Activated T-cell treated with anti-CD3 and anti-CD28 coated beads, Interleukin-2, amount 50 U/mL, for 72 hours (primary cell): Measurements from ENCODE around the gene OR2AT4. TPM values are rescaled to one million over a fixed set of nuclear protein-coding genes. Genes with fewer than 3 reads are reported as not detected.
"Not testable (repeated sequence)": the region's sequence is repeated elsewhere in the genome, so short reads cannot be mapped to it uniquely, and the experiment has no call there.

Source experiments
- ATAC-seq, 2 donors: fragments of 150-1000 bp; cut with Tn5 transposase; replicated peaks in 1 of 2; 2 replicates each; pipeline ENCODE4 v1.10.0; 2021; ENCODE audit warnings: moderate library complexity in 2 of 2, mild to moderate bottlenecking in 1 of 2
- DNase-seq, 2 donors: peaks; one replicate each; pipeline ENCODE4 v3.0.0; 2021 to 2022; ENCODE audit warnings: mixed read lengths in 1 of 2
- H3K27ac Mint-ChIP-seq: one replicate; pipeline ENCODE4 v1.8.0; 2022; ENCODE audit warnings: mild to moderate bottlenecking, moderate library complexity, mixed read lengths
- H3K27me3 Mint-ChIP-seq: one replicate; pipeline ENCODE4 v1.8.0; 2022; ENCODE audit warnings: low read depth, mixed read lengths
- H3K36me3 Mint-ChIP-seq, 2 donors: one replicate each; pipeline ENCODE4 v1.8.0; 2022; ENCODE audit warnings: mixed read lengths in 2 of 2, mild to moderate bottlenecking in 1 of 2; ENCODE audit not compliant: insufficient read depth in 2 of 2
- H3K4me1 Mint-ChIP-seq: one replicate; pipeline ENCODE4 v1.8.0; 2022; ENCODE audit warnings: low read depth, mixed read lengths
- H3K4me3 Mint-ChIP-seq, 2 donors: one replicate each; pipeline ENCODE4 v1.8.0; 2022; ENCODE audit warnings: mild to moderate bottlenecking in 2 of 2, mixed read lengths in 2 of 2, moderate library complexity in 2 of 2
- H3K9me3 Mint-ChIP-seq, 2 donors: one replicate each; pipeline ENCODE4 v1.8.0; 2022; ENCODE audit warnings: mixed read lengths in 2 of 2
- total RNA-seq, 2 donors: library from RNA; stranded (reverse); gene quantifications; one replicate each; pipeline ENCODE4 v1.2.3, GENCODE V29; 2022

The OR2AT4 gene
- total RNA-seq, 2 donors from 2014 or later: not detected

GRCh38 chr11:75098181-75098580 lies 1.5 kb upstream of the OR2AT4 start:
- not testable (repeated sequence) for H3K36me3 Mint-ChIP-seq, H3K27ac Mint-ChIP-seq, H3K9me3 Mint-ChIP-seq, H3K4me3 Mint-ChIP-seq, DNase-seq, ATAC-seq
- Mint-ChIP-seq H3K27me3 (peaks cover 57% of the 10 kb centered on the region), H3K4me1 (peaks cover 14% of the 10 kb centered on the region)

GRCh38 chr11:75097173-75097557 lies 489 bp upstream of the OR2AT4 start:
- no peak overlapping the region for H3K4me3 Mint-ChIP-seq
- no peaks in the 10 kb centered on the region for H3K9me3 Mint-ChIP-seq
- DNase-seq (no peak), ATAC-seq (no peak)
- H3K36me3 Mint-ChIP-seq: no peaks in the 10 kb centered on the region
- peaks cover 13% of the 10 kb centered on the region for H3K4me1 Mint-ChIP-seq
- H3K27ac Mint-ChIP-seq: no peak overlapping the region
- peaks cover 54% of the 10 kb centered on the region for H3K27me3 Mint-ChIP-seq

- not testable (repeated sequence) for H3K36me3 Mint-ChIP-seq, DNase-seq, H3K27ac Mint-ChIP-seq, H3K4me3 Mint-ChIP-seq, ATAC-seq, H3K4me1 Mint-ChIP-seq, H3K9me3 Mint-ChIP-seq
- peaks cover 46% of the 10 kb centered on the region for H3K27me3 Mint-ChIP-seq
Observed at GRCh38 chr11:75094382-75094781, 2.3 kb downstream of the OR2AT4 start.

GRCh38 chr11:75090671-75091177 lies 6.0 kb downstream of the OR2AT4 start:
- peaks cover 0 to 4% of the 10 kb centered on the region in 2 donors for H3K9me3 Mint-ChIP-seq
- no peak overlapping the region for H3K4me3 Mint-ChIP-seq
- no peak for ATAC-seq
- peaks cover 47% of the 10 kb centered on the region for H3K27me3 Mint-ChIP-seq
- DNase-seq: no peak
- H3K36me3 Mint-ChIP-seq: no peaks in the 10 kb centered on the region
- no peak overlapping the region for H3K27ac Mint-ChIP-seq
- H3K4me1 Mint-ChIP-seq: no peaks in the 10 kb centered on the region

GRCh38 chr11:75087319-75088305 lies 9.1 kb downstream of the OR2AT4 start:
- peaks cover 48% of the 10 kb centered on the region for H3K27me3 Mint-ChIP-seq
- H3K27ac Mint-ChIP-seq: no peak overlapping the region
- ATAC-seq (no peak), DNase-seq (no peak)
- no peak overlapping the region for H3K4me3 Mint-ChIP-seq
- peaks cover 0 to 4% of the 10 kb centered on the region in 2 donors for H3K9me3 Mint-ChIP-seq
- no peaks in the 10 kb centered on the region for H3K4me1 Mint-ChIP-seq
- H3K36me3 Mint-ChIP-seq: no peaks in the 10 kb centered on the region

DNA sequence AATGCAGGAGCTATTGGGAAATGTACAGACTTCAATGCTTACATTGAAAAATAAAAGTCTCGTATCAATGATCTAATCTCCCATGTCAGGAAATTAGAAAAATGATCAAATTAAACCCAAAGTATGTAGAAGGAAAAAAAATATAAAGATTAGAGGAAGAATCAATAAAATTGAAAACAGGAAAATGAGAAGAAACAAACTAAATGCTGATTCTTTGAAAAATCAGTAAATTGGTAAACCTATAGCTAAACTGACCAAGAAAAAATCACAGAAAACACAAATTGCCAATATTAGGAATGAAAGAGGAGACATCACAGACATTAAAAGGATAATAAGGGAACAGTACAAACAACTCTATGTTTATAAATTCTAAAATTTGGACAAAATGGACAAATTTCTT lies 11.8 kb downstream of the OR2AT4 start:
- Mint-ChIP-seq H3K4me3 (no peak overlapping the region), H3K27me3 (peaks cover 51% of the 10 kb centered on the region), H3K27ac (no peak overlapping the region), H3K36me3 (no peaks in the 10 kb centered on the region), H3K9me3 (peaks cover 0 to 2% of the 10 kb centered on the region in 2 donors), H3K4me1 (no peaks in the 10 kb centered on the region)
- no peak for DNase-seq
- ATAC-seq: no peak

DNA sequence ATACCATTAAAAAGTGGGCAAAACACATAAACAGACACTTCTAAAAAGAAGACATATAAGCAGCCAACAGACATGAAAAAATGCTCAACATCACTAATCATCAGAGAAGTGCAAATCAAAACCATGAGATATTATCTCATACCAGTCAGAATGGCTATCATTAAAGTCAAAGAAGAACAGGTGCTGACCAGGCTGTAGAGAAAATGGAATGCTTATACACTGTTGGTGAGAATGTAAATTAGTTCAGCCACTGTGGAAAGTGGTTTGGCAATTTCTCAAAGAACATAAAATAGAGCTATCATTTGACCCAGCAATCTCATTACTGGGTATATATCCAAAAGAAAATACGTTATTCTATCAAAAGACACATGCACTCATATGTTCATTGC lies 13.5 kb downstream of the OR2AT4 start:
- no peak for DNase-seq
- Mint-ChIP-seq H3K36me3 (no peaks in the 10 kb centered on the region), H3K4me3 (no peak overlapping the region), H3K4me1 (no peaks in the 10 kb centered on the region), H3K27ac (no peak overlapping the region), H3K9me3 (peaks cover 1 to 2% of the 10 kb centered on the region in 2 donors), H3K27me3 (peaks cover 55% of the 10 kb centered on the region)
- ATAC-seq: no peak

DNA sequence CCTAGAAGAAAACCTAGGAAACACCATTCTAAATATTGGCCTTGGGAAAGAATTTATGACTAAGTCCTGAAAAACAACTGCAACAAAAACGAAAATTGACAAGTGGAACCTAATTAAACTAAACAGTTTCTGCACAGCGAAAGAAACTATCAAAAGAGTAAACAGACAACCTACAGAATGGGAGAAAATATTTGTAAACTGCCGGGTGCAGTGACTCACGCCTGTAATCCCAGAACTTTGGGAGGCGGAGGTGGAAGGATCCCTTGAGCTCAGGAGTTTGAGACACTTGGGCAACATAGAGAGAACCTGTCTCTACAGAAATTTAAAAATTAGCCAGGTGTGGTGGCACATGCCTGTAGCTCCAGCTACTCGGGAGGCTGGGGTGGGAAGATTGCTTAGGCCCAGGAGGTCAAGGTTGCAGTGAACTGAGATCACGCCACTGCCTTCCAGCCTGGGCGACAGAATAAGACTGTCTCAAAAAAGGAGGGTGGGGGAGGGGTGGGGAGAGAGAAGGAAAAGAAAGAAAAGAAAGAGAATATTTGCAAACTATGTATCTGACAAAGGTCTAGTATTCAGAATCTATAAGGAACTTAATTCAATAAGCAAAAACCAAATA lies 14.0 kb downstream of the OR2AT4 start:
- no peak for DNase-seq
- no peak for ATAC-seq
- Mint-ChIP-seq H3K4me1 (no peaks in the 10 kb centered on the region), H3K9me3 (peaks cover 1 to 2% of the 10 kb centered on the region in 2 donors), H3K4me3 (no peak overlapping the region), H3K36me3 (no peaks in the 10 kb centered on the region), H3K27ac (no peak overlapping the region), H3K27me3 (peaks cover 59% of the 10 kb centered on the region)

DNA sequence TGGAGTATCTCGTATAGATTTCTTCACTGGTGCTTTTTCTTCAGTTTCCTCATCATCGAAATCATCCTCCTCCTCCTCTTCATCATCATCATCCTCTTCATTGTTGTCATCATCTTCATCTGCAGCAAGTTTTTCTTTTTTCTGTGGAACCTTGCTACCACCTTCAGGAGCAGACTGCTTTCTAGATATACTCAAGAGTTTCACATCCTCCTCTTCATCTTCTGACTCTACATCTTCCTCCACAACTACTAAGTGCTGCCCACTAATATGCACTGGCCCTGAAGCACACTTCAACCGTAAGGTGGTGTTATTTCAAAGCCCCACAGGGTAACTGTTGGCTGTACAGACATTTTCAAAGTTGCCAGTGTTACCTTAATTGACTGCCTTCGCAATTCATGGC lies 17.1 kb downstream of the OR2AT4 start:
- no peak overlapping the region for H3K27ac Mint-ChIP-seq
- no peaks in the 10 kb centered on the region for H3K36me3 Mint-ChIP-seq
- no peaks in the 10 kb centered on the region for H3K4me1 Mint-ChIP-seq
- peaks cover 1 to 2% of the 10 kb centered on the region in 2 donors for H3K9me3 Mint-ChIP-seq
- no peak for ATAC-seq
- no peak for DNase-seq
- H3K4me3 Mint-ChIP-seq: no peak overlapping the region
- peaks cover 47% of the 10 kb centered on the region for H3K27me3 Mint-ChIP-seq

DNA sequence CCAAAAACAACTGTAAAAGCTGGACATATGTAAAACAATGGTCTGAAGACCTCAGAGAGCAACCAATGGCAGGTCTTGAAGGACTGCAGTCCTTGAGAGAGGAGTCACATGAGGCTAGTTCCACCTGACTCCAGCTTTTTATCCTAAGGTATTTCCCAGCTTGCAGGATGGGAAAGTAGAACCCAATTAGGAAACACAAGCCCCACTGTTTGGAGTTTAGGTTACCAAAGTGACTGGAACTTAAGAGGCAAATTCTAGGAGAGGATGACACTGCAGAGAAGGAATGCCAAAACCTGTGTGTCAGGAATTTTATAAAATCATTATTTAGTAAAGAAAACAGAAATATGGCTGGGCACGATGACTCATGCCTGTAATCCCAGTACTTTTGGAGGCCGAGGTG lies 18.4 kb downstream of the OR2AT4 start:
- peaks cover 1 to 2% of the 10 kb centered on the region in 2 donors for H3K9me3 Mint-ChIP-seq
- H3K4me1 Mint-ChIP-seq: no peaks in the 10 kb centered on the region
- ATAC-seq (no peak), DNase-seq (no peak)
- H3K36me3 Mint-ChIP-seq: no peaks in the 10 kb centered on the region
- H3K27me3 Mint-ChIP-seq: peaks cover 39% of the 10 kb centered on the region
- no peak overlapping the region for H3K4me3 Mint-ChIP-seq
- no peak overlapping the region for H3K27ac Mint-ChIP-seq

DNA sequence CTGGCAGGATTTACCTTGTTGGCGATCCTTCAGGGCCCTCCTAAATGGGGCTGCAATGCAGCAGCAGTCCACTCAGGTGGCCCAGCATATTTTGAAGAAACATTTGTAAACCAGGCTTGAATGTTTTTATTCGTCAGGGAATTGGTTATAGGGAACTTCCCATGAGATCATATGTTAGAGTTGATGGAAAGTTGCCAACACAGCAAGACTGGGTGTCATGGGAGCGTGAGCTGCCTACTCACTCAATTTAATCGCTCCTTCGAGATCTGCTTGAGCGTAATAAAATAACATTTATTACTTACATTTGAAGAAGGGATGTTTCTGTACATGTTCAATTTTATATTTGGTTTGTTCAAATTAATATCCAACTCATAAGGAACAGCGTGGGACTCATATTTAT lies 19.4 kb downstream of the OR2AT4 start:
- H3K9me3 Mint-ChIP-seq: peaks cover 1 to 2% of the 10 kb centered on the region in 2 donors
- peaks cover 35% of the 10 kb centered on the region for H3K27me3 Mint-ChIP-seq
- DNase-seq: no peak
- no peak overlapping the region for H3K27ac Mint-ChIP-seq
- no peaks in the 10 kb centered on the region for H3K4me1 Mint-ChIP-seq
- no peak for ATAC-seq
- no peak overlapping the region for H3K4me3 Mint-ChIP-seq
- H3K36me3 Mint-ChIP-seq: no peaks in the 10 kb centered on the region

GRCh38 chr11:75076671-75077070 lies 20.0 kb downstream of the OR2AT4 start:
- Mint-ChIP-seq H3K4me1 (no peaks in the 10 kb centered on the region), H3K36me3 (no peaks in the 10 kb centered on the region), H3K27ac (no peak overlapping the region), H3K9me3 (peaks cover 1 to 2% of the 10 kb centered on the region in 2 donors), H3K4me3 (no peak overlapping the region), H3K27me3 (peaks cover 32% of the 10 kb centered on the region)
- ATAC-seq (no peak), DNase-seq (no peak)

DNA sequence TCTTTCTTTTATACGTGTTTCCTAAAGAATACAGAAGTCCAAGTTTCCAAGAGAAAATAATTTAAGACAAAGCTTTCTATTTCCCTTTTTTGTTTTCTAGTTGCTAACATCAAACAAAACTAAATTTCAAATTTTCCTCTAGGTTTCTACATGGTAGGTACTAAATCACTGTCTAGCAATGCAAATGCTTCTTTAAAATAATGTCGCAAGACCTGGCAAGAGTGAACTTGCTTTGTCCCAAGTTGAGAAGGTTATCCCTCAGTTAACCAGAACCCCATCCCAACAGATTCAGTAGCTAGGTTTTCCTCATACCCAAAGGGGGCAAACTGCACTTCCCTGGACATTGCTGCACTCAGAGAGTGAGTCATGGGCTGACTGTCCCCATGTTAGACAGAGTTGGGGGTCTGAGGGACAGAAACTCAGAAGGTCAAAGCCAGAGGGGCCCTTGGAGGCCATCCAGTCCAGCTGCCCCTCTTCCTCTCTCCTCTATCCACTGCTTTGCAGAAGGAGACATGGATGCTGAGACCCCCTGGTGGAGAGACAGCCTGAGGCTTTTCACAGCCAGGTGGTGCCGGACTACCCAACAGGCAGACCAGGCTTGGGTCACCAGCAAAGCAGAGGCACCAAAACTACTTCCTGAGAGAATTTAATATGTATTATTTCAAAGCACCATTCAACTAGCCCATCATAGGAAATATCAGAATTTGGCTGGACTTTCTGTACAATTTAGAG lies 23.1 kb downstream of the OR2AT4 start:
- Mint-ChIP-seq H3K9me3 (no peaks in the 10 kb centered on the region), H3K27me3 (peaks cover 25% of the 10 kb centered on the region), H3K4me3 (no peak overlapping the region), H3K27ac (no peak overlapping the region), H3K4me1 (no peaks in the 10 kb centered on the region), H3K36me3 (no peaks in the 10 kb centered on the region)
- ATAC-seq (no peak), DNase-seq (no peak)
